Thyroid gland (tissue), 4 donors: Measurements from ENCODE around the gene SSTR4. TPM values are rescaled to one million over a fixed set of nuclear protein-coding genes. Genes with fewer than 3 reads are reported as not detected.
"Not testable (repeated sequence)": the region's sequence is repeated elsewhere in the genome, so short reads cannot be mapped to it uniquely, and the experiment has no call there.

Experiments used
- DNase-seq, 2 donors: peaks; one replicate each; pipeline ENCODE4 v3.0.0-alpha.2; 2019
- H3K27ac ChIP-seq, 3 donors: fragments of 200-600 bp; sonication (generic); 1 replicate in 2 of 3; 2 replicates in 1 of 3; pipeline ENCODE4 v1.5.1; 2016 to 2019; ENCODE audit warnings: mild to moderate bottlenecking in 1 of 3, moderate library complexity in 1 of 3
- H3K27me3 ChIP-seq: fragments of 200-600 bp; sonication (generic); one replicate; pipeline ENCODE4 v1.5.1; 2019
- H3K36me3 ChIP-seq, 2 donors: fragments of 200-600 bp; sonication (generic); one replicate each; pipeline ENCODE4 v1.5.1; 2016 to 2019
- H3K4me1 ChIP-seq, 2 donors: fragments of 200-600 bp; sonication (generic); one replicate each; pipeline ENCODE4 v1.5.1; 2017 to 2019
- H3K4me3 ChIP-seq, 3 donors: fragments of 200-600 bp; sonication (generic); replicated peaks in 1 of 3; 1 replicate in 2 of 3; 2 replicates in 1 of 3; pipeline ENCODE4 v1.5.1; 2016; ENCODE audit warnings: mild to moderate bottlenecking in 1 of 3
- H3K9me3 ChIP-seq: fragments of 200-600 bp; sonication (generic); one replicate; pipeline ENCODE4 v1.5.1; 2017
- POLR2A ChIP-seq, 2 donors: fragments of 450-650 bp; IDR thresholded peaks; one replicate each; pipeline ENCODE4 v1.6.1; 2017; ENCODE audit warnings: antibody characterized with exemption in 2 of 2, mild to moderate bottlenecking in 2 of 2, moderate library complexity in 1 of 2
- WGBS, 2 donors: methylation state at CpG; one replicate each; pipeline ENCODE4 v1.1.5; 2017; 5-methylcytosine and 5-hydroxymethylcytosine counted together
- intact Hi-C: fragments of 100-400 bp; cut with DNase I; formaldehyde crosslinking; loops from one replicate; pipeline ENCODE4 v1.15.1; 2023
- total RNA-seq, 4 donors: library from RNA; depleted of rRNA; stranded (reverse); fragments of >200 nt; gene quantifications; one replicate each; pipeline ENCODE4 v1.2.3, GENCODE V29; 2016
- TF ChIP-seq, protein P1 (sequence below), 6 experiments: fragments of 200-600 bp in 3 of 6; fragments of 450-650 bp in 3 of 6; sonication (generic) in 3 of 6; IDR thresholded peaks; one replicate each; pipeline ENCODE4 v1.5.1; 2016 to 2019; ENCODE audit warnings: antibody characterized with exemption in 6 of 6, mild to moderate bottlenecking in 2 of 6, inconsistent platforms in 1 of 6, moderate library complexity in 1 of 6

The SSTR4 gene
- not detected for total RNA-seq

GRCh38 chr20:23034721-23035671 lies at the start of gene SSTR4:
Gene SSTR4, plus strand, starts transcription at chr20:23035312. Its CDS starts 172 bp downstream, at chr20:23035484.
- H3K27ac ChIP-seq: no peak within 1 kb of the TSS
- no peaks in the 10 kb centered on the region for H3K9me3 ChIP-seq
- 60 to 74% methylated on average over 15 to 18 of the region's 83 CpGs for WGBS, 2 donors
- H3K4me1 ChIP-seq: peaks cover 0 to 13% of the 10 kb centered on the region in 2 donors
- H3K27me3 ChIP-seq: no peaks in the 10 kb centered on the region
- TF ChIP-seq POLR2A (IDR thresholded peaks at IDR 0.05): no peak
- TF ChIP-seq, protein P1, sequence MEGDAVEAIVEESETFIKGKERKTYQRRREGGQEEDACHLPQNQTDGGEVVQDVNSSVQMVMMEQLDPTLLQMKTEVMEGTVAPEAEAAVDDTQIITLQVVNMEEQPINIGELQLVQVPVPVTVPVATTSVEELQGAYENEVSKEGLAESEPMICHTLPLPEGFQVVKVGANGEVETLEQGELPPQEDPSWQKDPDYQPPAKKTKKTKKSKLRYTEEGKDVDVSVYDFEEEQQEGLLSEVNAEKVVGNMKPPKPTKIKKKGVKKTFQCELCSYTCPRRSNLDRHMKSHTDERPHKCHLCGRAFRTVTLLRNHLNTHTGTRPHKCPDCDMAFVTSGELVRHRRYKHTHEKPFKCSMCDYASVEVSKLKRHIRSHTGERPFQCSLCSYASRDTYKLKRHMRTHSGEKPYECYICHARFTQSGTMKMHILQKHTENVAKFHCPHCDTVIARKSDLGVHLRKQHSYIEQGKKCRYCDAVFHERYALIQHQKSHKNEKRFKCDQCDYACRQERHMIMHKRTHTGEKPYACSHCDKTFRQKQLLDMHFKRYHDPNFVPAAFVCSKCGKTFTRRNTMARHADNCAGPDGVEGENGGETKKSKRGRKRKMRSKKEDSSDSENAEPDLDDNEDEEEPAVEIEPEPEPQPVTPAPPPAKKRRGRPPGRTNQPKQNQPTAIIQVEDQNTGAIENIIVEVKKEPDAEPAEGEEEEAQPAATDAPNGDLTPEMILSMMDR (IDR thresholded peaks at IDR 0.05): no peak
- no peaks in the 10 kb centered on the region for H3K36me3 ChIP-seq
- intact Hi-C loops: loop anchor here (10.0 kb wide), 1 partner anchor 340 kb away; no protein-coding TSS in a partner anchor
- no peak within 1 kb of the TSS for H3K4me3 ChIP-seq
- DNase-seq: no peak

- no peak overlapping the region for H3K4me3 ChIP-seq
- intact Hi-C loops: no loop called here
- H3K27ac ChIP-seq: no peak overlapping the region
- no peaks in the 10 kb centered on the region for H3K27me3 ChIP-seq
- peaks cover 4 to 16% of the 10 kb centered on the region in 2 donors for H3K4me1 ChIP-seq
- DNase-seq: no peak
- no peaks in the 10 kb centered on the region for H3K9me3 ChIP-seq
- TF ChIP-seq, protein P1 (IDR thresholded peaks at IDR 0.05): no peak
- TF ChIP-seq POLR2A (IDR thresholded peaks at IDR 0.05): no peak
- no peaks in the 10 kb centered on the region for H3K36me3 ChIP-seq
- WGBS, 2 donors: 70 to 82% methylated on average over 1 of the region's 1 CpG
Observed at GRCh38 chr20:22986601-22987000, 48.5 kb upstream of the SSTR4 start.

DNA sequence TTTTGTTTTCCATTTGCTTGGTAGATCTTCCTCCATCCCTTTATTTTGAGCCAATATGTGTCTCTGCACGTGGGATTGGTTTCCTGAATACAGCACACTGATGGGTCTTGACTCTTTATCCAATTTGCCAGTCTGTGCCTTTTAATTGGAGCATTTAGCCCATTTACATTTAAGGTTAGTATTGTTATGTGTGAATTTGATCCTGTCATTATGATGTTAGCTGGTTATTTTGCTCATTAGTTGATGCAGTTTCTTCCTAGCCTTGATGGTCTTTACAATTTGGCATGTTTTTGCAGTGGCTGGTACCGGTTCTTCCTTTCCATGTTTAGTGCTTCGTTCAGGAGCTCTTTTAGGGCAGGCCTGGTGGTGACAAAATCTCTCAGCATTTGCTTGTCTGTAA lies 43.7 kb upstream of the SSTR4 start:
- 83 to 93% methylated on average over 3 of the region's 3 CpGs for WGBS, 2 donors
- H3K27me3 ChIP-seq, intact Hi-C loops, H3K27ac ChIP-seq, H3K36me3 ChIP-seq, H3K4me3 ChIP-seq, H3K9me3 ChIP-seq, H3K4me1 ChIP-seq, DNase-seq: not testable (repeated sequence)

- no peaks in the 10 kb centered on the region for H3K4me1 ChIP-seq
- no peak for TF ChIP-seq POLR2A (IDR thresholded peaks at IDR 0.05)
- TF ChIP-seq, protein P1 (IDR thresholded peaks at IDR 0.05): no peak
Observed at GRCh38 chr20:22993823-22994222, 41.3 kb upstream of the SSTR4 start.

DNA sequence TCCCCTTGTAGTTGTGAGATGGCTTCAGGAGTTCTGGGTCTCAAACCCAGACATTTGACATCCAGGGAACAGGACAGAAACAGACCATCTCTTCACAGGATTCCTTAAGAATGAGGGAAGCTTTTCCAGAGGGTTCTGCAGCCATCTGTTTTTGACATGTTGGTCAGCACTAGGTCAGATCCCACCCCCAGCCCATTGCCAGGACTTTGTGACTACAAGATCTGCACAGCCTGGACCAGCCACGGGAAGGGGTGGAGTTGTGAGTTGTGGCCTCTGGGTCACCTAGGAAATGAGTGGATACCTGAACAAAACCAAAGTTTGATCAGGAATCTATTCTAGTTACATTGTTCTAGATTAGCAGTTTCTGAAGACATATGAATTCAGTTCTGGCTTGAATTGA lies 39.2 kb upstream of the SSTR4 start:
- H3K27me3 ChIP-seq: no peaks in the 10 kb centered on the region
- no peak for DNase-seq
- no peaks in the 10 kb centered on the region for H3K4me1 ChIP-seq
- WGBS, 2 donors: 50 to 64% methylated on average over 1 of the region's 1 CpG
- H3K9me3 ChIP-seq: no peaks in the 10 kb centered on the region
- H3K36me3 ChIP-seq: no peaks in the 10 kb centered on the region
- no peak overlapping the region for H3K27ac ChIP-seq
- H3K4me3 ChIP-seq: no peak overlapping the region
- TF ChIP-seq, protein P1 (IDR thresholded peaks at IDR 0.05): no peak
- no peak for TF ChIP-seq POLR2A (IDR thresholded peaks at IDR 0.05)
- intact Hi-C loops: no loop called here

More at GRCh38 chr20:22993823-22994222, 41.3 kb upstream of the SSTR4 start:
- no peaks in the 10 kb centered on the region for H3K36me3 ChIP-seq
- H3K9me3 ChIP-seq: no peaks in the 10 kb centered on the region
- intact Hi-C loops: no loop called here
- H3K27ac ChIP-seq: no peak overlapping the region
- no peaks in the 10 kb centered on the region for H3K27me3 ChIP-seq
- H3K4me3 ChIP-seq: no peak overlapping the region
- 93 to 100% methylated on average over 2 of the region's 2 CpGs for WGBS, 2 donors
- no peak for DNase-seq
